HFFc6 (cell line): ENCODE measurements around the gene CDC42BPA. TPM values are rescaled to one million over a fixed set of nuclear protein-coding genes. Genes with fewer than 3 reads are reported as not detected.

Experiments used
- DNase-seq: peaks from one replicate; pipeline ENCODE4 v3.0.0-alpha.2; 2018
- H3K27ac Mint-ChIP-seq: 2 replicates; pipeline ENCODE4 v1.8.0; 2020; ENCODE audit warnings: mild to moderate bottlenecking, mixed read lengths
- H3K27me3 Mint-ChIP-seq: 2 replicates; pipeline ENCODE4 v1.8.0; 2021; ENCODE audit warnings: mild to moderate bottlenecking, moderate library complexity, mixed read lengths; ENCODE audit not compliant: insufficient read depth
- H3K36me3 Mint-ChIP-seq: 2 replicates; pipeline ENCODE4 v1.8.0; 2021; ENCODE audit warnings: low read depth, mixed read lengths
- H3K4me1 Mint-ChIP-seq: 2 replicates; pipeline ENCODE4 v1.8.0; 2020; ENCODE audit warnings: low read depth, mixed read lengths
- H3K4me3 Mint-ChIP-seq: 2 replicates; pipeline ENCODE4 v1.8.0; 2020; ENCODE audit warnings: mild to moderate bottlenecking, moderate library complexity, mixed read lengths
- H3K9me3 Mint-ChIP-seq: 2 replicates; pipeline ENCODE4 v1.8.0; 2020; ENCODE audit warnings: mild to moderate bottlenecking, mixed read lengths
- CTCF ChIP-seq: fragments of 200-600 bp; sonication (generic); IDR thresholded peaks from 2 replicates; pipeline ENCODE4 v1.5.0; 2021; ENCODE audit warnings: antibody characterized with exemption, mild to moderate bottlenecking
- total RNA-seq, 6 experiments: library from RNA; stranded (reverse); fragmentation: NEBNext Ultra II Directional; extraction: Animal tissue kit (Norgen Biotek cat#: 25700); gene quantifications; 2 replicates in 1 of 6; 3 replicates in 5 of 6; pipeline ENCODE4 v1.2.3, GENCODE V29; 2021

Gene CDC42BPA
- total RNA-seq, 6 experiments from 2014 or later: 32.8 to 37.8 (median 35.8) TPM

DNA sequence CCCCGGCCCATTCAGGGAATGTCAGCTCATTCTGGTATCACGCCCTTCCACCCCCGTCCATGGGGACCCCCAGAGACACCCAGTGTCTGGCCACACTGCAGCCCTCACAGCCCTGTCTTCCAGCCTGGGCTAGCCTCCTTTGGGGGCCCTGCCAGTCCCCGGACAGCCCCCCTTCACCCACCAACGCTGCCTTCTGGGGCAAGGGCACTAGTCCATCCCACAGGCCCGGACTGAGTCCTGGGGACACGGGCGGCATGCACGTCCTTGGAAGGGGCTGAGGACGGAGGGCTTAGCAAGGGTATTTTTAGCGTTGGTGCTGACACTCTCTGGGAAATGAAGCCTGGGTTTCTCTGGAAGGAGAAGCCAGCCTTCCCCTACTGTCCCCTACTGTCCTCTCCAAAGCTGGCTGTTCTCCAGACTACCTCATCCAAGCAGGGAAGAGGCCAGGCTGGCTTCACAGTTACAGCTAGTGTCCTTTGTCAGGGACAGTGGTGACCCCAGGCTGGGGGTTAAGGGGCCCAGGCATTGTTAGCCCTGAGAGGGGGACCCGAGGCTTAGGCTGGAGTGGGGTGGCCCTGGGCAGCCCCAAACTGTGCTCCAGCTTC is 338.7 kb downstream of the CDC42BPA start:
- H3K4me1 Mint-ChIP-seq: peaks cover 1% of the 10 kb centered on the region; the same call in 1 of the 2 replicates
- peaks cover 4% of the 10 kb centered on the region; the same call in 1 of the 2 replicates for H3K27me3 Mint-ChIP-seq
- H3K9me3 Mint-ChIP-seq: no peaks in the 10 kb centered on the region
- DNase-seq: no peak
- no peaks in the 10 kb centered on the region for H3K36me3 Mint-ChIP-seq
- no peak overlapping the region for H3K27ac Mint-ChIP-seq
- no peak overlapping the region for H3K4me3 Mint-ChIP-seq
- no peak for TF ChIP-seq CTCF

DNA sequence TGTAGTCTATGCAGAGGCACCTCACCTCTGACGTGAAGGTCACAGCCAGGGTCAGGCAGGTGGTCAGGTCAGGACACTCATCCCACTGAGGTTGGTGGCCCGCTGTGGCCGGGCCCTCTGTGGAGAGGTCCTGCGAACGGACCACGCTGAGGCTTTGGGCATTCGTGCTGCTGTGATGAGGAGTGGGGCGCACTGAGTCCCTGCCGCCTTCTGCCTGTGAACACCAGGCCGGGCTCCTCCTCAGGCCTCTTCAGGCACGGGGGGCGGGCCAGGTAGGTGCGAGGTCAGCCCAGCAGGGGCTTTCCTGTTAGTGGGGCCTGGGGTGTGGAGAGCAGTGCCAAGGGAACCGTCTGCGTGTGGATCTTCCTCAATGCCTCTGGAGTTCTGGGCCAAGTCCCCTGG is 339.2 kb downstream of the CDC42BPA start:
- Mint-ChIP-seq H3K4me1 (peaks cover 6% of the 10 kb centered on the region), H3K27ac (no peak overlapping the region), H3K27me3 (0 out of 2 replicates have a peak, but pooled peaks cover 2% of the 10 kb centered on the region), H3K36me3 (no peaks in the 10 kb centered on the region), H3K9me3 (no peaks in the 10 kb centered on the region), H3K4me3 (no peak overlapping the region)
- DNase-seq: no peak
- no peak for TF ChIP-seq CTCF

- peaks cover 2% of the 10 kb centered on the region; the same call in 1 of the 2 replicates for H3K27me3 Mint-ChIP-seq
- TF ChIP-seq CTCF: no peak
- no peak overlapping the region for H3K4me3 Mint-ChIP-seq
- peaks cover 12% of the 10 kb centered on the region for H3K4me1 Mint-ChIP-seq
- H3K9me3 Mint-ChIP-seq: no peaks in the 10 kb centered on the region
- H3K36me3 Mint-ChIP-seq: no peaks in the 10 kb centered on the region
- no peak overlapping the region for H3K27ac Mint-ChIP-seq
- DNase-seq: no peak
Measured at GRCh38 chr1:226978432-226979114, 339.7 kb downstream of the CDC42BPA start.

GRCh38 chr1:226977643-226978431 is 340.5 kb downstream of the CDC42BPA start:
- Mint-ChIP-seq H3K27me3 (peaks cover 2% of the 10 kb centered on the region; the same call in 1 of the 2 replicates), H3K4me1 (peaks cover 12% of the 10 kb centered on the region), H3K27ac (no peak overlapping the region), H3K36me3 (no peaks in the 10 kb centered on the region), H3K4me3 (no peak overlapping the region), H3K9me3 (no peaks in the 10 kb centered on the region)
- DNase-seq: no peak
- no peak for TF ChIP-seq CTCF

DNA sequence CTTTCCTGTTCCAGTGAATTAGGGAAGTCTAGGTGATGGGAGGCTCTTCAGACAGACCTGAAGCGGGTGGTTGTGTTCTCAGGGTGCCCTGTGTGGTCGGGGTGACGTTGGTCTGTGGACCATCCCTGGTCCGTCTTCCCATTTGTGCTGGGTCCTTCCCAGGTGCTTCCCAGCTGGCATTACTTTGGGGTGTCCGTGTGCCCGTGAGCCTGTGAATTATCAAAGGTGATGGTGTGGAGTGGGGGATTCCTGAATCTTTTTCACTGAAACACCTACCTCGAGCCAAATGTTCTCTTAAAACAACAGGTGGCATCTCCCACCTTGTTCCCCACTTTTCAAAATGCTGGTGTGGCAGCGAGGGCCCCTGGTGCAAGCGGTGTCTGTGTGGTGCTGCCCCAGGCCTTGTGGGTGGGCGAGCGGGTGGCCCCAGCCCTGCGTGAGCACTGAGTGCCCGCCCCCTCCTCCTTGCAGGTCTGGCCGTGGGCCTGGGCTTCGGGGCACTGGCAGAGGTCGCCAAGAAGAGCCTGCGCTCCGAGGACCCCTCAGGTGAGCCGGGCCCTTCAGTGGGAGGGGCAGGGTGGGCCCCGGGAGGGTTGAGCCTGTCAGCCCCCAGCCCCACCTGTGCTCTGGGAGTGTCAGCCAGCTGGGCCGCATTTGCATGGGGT is 341.2 kb downstream of the CDC42BPA start:
- H3K9me3 Mint-ChIP-seq: peaks cover under 1% of the 10 kb centered on the region
- no peak for TF ChIP-seq CTCF
- peaks cover 1% of the 10 kb centered on the region for H3K36me3 Mint-ChIP-seq
- H3K4me3 Mint-ChIP-seq: no peak overlapping the region
- no peak for DNase-seq
- peaks cover 2% of the 10 kb centered on the region; the same call in 1 of the 2 replicates for H3K27me3 Mint-ChIP-seq
- peaks cover 12% of the 10 kb centered on the region for H3K4me1 Mint-ChIP-seq
- no peak overlapping the region for H3K27ac Mint-ChIP-seq
